HEK293T (cell line): ENCODE data around the gene STX18.

Experiments
- ARNT ChIP-seq: fragments of 450-650 bp; IDR thresholded peaks from 2 replicates; pipeline ENCODE4 v1.6.1; 2017; ENCODE audit warnings: mild to moderate bottlenecking
- BHLHE40 ChIP-seq: fragments of 450-650 bp; IDR thresholded peaks from 2 replicates; pipeline ENCODE4 v1.6.1; 2016; ENCODE audit warnings: mild to moderate bottlenecking, moderate library complexity, borderline replicate concordance
- ELF4 ChIP-seq: fragments of 450-650 bp; IDR thresholded peaks from 2 replicates; pipeline ENCODE4 v1.6.1; 2017; ENCODE audit warnings: antibody characterized with exemption
- FOXA1 ChIP-seq: fragments of 450-650 bp; IDR thresholded peaks from 2 replicates; pipeline ENCODE4 v1.6.1; 2016; ENCODE audit warnings: mild to moderate bottlenecking
- FOXK2 ChIP-seq: fragments of 450-650 bp; IDR thresholded peaks from 2 replicates; pipeline ENCODE4 v1.6.1; 2016; ENCODE audit warnings: mild to moderate bottlenecking
- FOXM1 ChIP-seq: fragments of 450-650 bp; IDR thresholded peaks from 2 replicates; pipeline ENCODE4 v1.6.1; 2017; ENCODE audit warnings: mild to moderate bottlenecking, borderline replicate concordance
- NFRKB ChIP-seq: fragments of 450-650 bp; IDR thresholded peaks from 2 replicates; pipeline ENCODE4 v1.6.1; 2016; ENCODE audit warnings: mild to moderate bottlenecking, moderate library complexity
- SP1 ChIP-seq: fragments of 450-650 bp; IDR thresholded peaks from 2 replicates; pipeline ENCODE4 v1.6.1; 2017
- TARDBP ChIP-seq: fragments of 450-650 bp; IDR thresholded peaks from 2 replicates; pipeline ENCODE4 v1.6.1; 2016
- ZNF384 ChIP-seq: fragments of 450-650 bp; IDR thresholded peaks from 2 replicates; pipeline ENCODE4 v1.6.1; 2016
- TF ChIP-seq, protein P1 (sequence below): fragments of 450-650 bp; IDR thresholded peaks from 2 replicates; pipeline ENCODE4 v1.6.1; 2016

DNA sequence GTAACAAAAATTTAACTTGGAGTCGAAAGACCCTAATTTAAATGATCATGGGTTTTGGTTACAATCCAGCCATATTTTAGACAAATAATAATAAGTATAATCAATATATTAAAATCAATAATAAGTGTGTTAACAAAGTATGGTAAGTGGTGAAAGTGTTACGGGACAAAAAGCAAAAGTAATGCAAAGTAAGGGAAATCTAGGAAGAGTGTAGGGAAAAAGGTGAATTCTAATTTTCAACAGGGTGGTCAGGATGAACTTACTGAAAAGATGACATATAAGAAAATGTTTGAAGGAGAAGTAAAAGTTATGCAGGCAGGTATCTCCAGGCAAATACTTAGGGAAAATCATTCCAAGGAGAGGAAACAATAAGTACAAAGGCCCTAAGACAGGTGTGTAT is 32.3 kb downstream of the STX18 start:
- TF ChIP-seq ZNF384 = no peak
- TF ChIP-seq BHLHE40 = no peak
- no peak for TF ChIP-seq SP1
- TF ChIP-seq TARDBP = no peak
- no peak for TF ChIP-seq ARNT
- TF ChIP-seq ELF4 = no peak
- TF ChIP-seq, protein P1, sequence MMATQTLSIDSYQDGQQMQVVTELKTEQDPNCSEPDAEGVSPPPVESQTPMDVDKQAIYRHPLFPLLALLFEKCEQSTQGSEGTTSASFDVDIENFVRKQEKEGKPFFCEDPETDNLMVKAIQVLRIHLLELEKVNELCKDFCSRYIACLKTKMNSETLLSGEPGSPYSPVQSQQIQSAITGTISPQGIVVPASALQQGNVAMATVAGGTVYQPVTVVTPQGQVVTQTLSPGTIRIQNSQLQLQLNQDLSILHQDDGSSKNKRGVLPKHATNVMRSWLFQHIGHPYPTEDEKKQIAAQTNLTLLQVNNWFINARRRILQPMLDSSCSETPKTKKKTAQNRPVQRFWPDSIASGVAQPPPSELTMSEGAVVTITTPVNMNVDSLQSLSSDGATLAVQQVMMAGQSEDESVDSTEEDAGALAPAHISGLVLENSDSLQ = no peak
- no peak for TF ChIP-seq FOXA1
- no peak for TF ChIP-seq FOXK2
- TF ChIP-seq FOXM1 = no peak
- no peak for TF ChIP-seq NFRKB
